Pancreas (tissue), 10 donors: ENCODE data around the gene MAGI1. TPM values are rescaled to one million over a fixed set of nuclear protein-coding genes. Genes with fewer than 3 reads are reported as not detected.

Experiments
- ATAC-seq, 4 donors: fragments of 200-7000 bp; cut with Tn5 transposase; one replicate each; pipeline versions ENCODE4 v1.8.0 to v1.9.1; 2020; ENCODE audit warnings: mild to moderate bottlenecking in 4 of 4, moderate library complexity in 4 of 4
- DNase-seq, 6 donors: peaks; one replicate each; pipeline ENCODE4 v3.0.0-alpha.2; 2020
- FAIRE-seq: peaks from 2 replicates; lab custom pipeline; 2012; peaks lifted over from hg19 to GRCh38; lab: Jason Lieb, UNC
- H3K27ac ChIP-seq, 4 donors: fragments of 200-600 bp; sonication (generic); 1 replicate in 3 of 4; 2 replicates in 1 of 4; pipeline versions ENCODE4 v1.5.0 to v1.8.0; 2020
- H3K27me3 ChIP-seq, 4 donors: fragments of 200-600 bp; one replicate each; pipeline ENCODE4 v1.8.0; 2021
- H3K36me3 ChIP-seq, 3 donors: fragments of 200-600 bp; sonication (generic) in 1 of 3; one replicate each; pipeline versions ENCODE4 v1.5.0 to v1.8.0; 2020 to 2021
- H3K4me1 ChIP-seq, 3 donors: fragments of 200-600 bp; one replicate each; pipeline ENCODE4 v1.8.0; 2021
- H3K4me3 ChIP-seq, 4 donors: fragments of 200-600 bp; sonication (generic) in 2 of 4; one replicate each; pipeline versions ENCODE4 v1.5.0 to v1.8.0; 2020 to 2021
- H3K9me3 ChIP-seq, 4 donors: fragments of 200-600 bp; one replicate each; pipeline ENCODE4 v1.8.0; 2021
- WGBS, 2 donors: extraction: QIAGEN DNeasy Blood & Tissue Kit; methylation state at CpG; one replicate each; pipeline ENCODE4 v1.1.7; 2013; 5-methylcytosine and 5-hydroxymethylcytosine counted together
- intact Hi-C, 3 donors: fragments of 100-400 bp; cut with DNase I; formaldehyde crosslinking; loops; one replicate each; pipeline versions ENCODE4 v1.11.1 to v1.14.2; 2022
- polyA plus RNA-seq, 2 donors: library from polyadenylated mRNA; stranded (reverse); fragments of 200-250 nt; gene quantifications; one replicate each; pipeline ENCODE4 v1.2.3, GENCODE V29; 2013
- total RNA-seq, 6 donors: library from RNA; stranded (reverse); fragmentation: NEBNext Ultra II Directional in 4 of 6; extraction: Animal tissue kit (Norgen Biotek cat#: 25700) in 4 of 6; gene quantifications; one replicate each; pipeline versions ENCODE4 v1.2.1 to v1.2.4, GENCODE V29; 2021 to 2023
- TF ChIP-seq, protein P1 (sequence below), 4 donors: fragments of 200-600 bp; sonication (generic) in 3 of 4; IDR thresholded peaks; one replicate each; pipeline versions ENCODE4 v1.5.0 to v1.8.0; 2021; ENCODE audit warnings: antibody characterized with exemption in 4 of 4
- donor health status: healthy with polysubstance abuse.
- donor health status: DM: no; HTN: no; CAD: no; lungs with moderate emphysema.
- donor health status: DM: no; HTN: no; CAD: no.
- donor health status: control.
- donor health status: control.
- donor health status: Bipolar disorder and iron deficiency.
- donor health status: DM: yes; HTN: yes; CAD: no.
- donor health status: DM: no; HTN: no; CAD: no.
- donor health status: DM: no; HTN: no; CAD: no.
- donor health status: DM: yes; HTN: yes; CAD: no.

The MAGI1 gene
- total and polyA plus RNA-seq, 8 donors = 19.7 to 45.1 (median 28.0) TPM

GRCh38 chr3:65562447-65562846 is 476.3 kb downstream of the MAGI1 start:
- TF ChIP-seq, protein P1, sequence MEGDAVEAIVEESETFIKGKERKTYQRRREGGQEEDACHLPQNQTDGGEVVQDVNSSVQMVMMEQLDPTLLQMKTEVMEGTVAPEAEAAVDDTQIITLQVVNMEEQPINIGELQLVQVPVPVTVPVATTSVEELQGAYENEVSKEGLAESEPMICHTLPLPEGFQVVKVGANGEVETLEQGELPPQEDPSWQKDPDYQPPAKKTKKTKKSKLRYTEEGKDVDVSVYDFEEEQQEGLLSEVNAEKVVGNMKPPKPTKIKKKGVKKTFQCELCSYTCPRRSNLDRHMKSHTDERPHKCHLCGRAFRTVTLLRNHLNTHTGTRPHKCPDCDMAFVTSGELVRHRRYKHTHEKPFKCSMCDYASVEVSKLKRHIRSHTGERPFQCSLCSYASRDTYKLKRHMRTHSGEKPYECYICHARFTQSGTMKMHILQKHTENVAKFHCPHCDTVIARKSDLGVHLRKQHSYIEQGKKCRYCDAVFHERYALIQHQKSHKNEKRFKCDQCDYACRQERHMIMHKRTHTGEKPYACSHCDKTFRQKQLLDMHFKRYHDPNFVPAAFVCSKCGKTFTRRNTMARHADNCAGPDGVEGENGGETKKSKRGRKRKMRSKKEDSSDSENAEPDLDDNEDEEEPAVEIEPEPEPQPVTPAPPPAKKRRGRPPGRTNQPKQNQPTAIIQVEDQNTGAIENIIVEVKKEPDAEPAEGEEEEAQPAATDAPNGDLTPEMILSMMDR (IDR thresholded peaks at IDR 0.05) = no peak
- no peaks in the 10 kb centered on the region for H3K36me3 ChIP-seq
- DNase-seq = no peak
- ATAC-seq = no peak
- intact Hi-C loops = no loop called here
- no peak overlapping the region for H3K27ac ChIP-seq
- no peaks in the 10 kb centered on the region for H3K4me1 ChIP-seq
- 71 to 75% methylated on average over 2 of the region's 2 CpGs for WGBS, 2 donors
- H3K27me3 ChIP-seq = no peaks in the 10 kb centered on the region
- no peaks in the 10 kb centered on the region for H3K9me3 ChIP-seq
- no peak for FAIRE-seq
- no peak overlapping the region for H3K4me3 ChIP-seq

DNA sequence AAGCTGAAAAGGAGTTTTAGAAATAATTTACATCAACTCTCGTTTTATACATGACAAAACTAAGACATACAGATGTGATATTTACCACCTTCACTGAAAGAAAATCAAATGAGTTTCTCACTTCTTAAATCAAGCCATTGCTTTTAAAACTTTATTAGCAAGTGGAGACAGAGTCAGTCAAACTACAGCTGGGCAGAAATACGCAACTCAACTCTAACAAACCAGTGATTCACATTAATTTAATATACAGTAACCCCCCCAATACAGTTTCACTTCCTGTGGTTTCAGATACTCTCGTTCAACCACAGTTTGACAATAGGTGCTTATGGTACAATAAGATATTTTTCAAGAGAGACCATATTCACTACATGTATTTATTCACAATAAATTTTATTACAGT is 477.1 kb downstream of the MAGI1 start:
- no peak for FAIRE-seq

GRCh38 chr3:65560901-65561300 is 477.8 kb downstream of the MAGI1 start:
- H3K27ac ChIP-seq = no peak overlapping the region
- no peaks in the 10 kb centered on the region for H3K36me3 ChIP-seq
- DNase-seq = no peak
- no peak for FAIRE-seq
- H3K9me3 ChIP-seq = no peaks in the 10 kb centered on the region
- intact Hi-C loops = no loop called here
- no peak overlapping the region for H3K4me3 ChIP-seq
- no peaks in the 10 kb centered on the region for H3K4me1 ChIP-seq
- no peaks in the 10 kb centered on the region for H3K27me3 ChIP-seq
- no peak for ATAC-seq
- WGBS, 2 donors = 82 to 83% methylated on average over 4 of the region's 4 CpGs
- TF ChIP-seq, protein P1 (IDR thresholded peaks at IDR 0.05) = no peak

More for the DNA sequence above, 477.1 kb downstream of the MAGI1 start:
- 83 to 95% methylated on average over 3 of the region's 3 CpGs for WGBS, 2 donors
- Histone ChIP-seq H3K9me3 (no peaks in the 10 kb centered on the region), H3K27me3 (no peaks in the 10 kb centered on the region), H3K27ac (no peak overlapping the region), H3K4me1 (no peaks in the 10 kb centered on the region), H3K36me3 (no peaks in the 10 kb centered on the region), H3K4me3 (no peak overlapping the region)
- intact Hi-C loops = no loop called here
- no peak for ATAC-seq
- TF ChIP-seq, protein P1 (IDR thresholded peaks at IDR 0.05) = no peak
- no peak for DNase-seq

- no peak overlapping the region for H3K27ac ChIP-seq
- DNase-seq (no peak), ATAC-seq (no peak), FAIRE-seq (no peak)
- WGBS, 2 donors = 88 to 93% methylated on average over 5 of the region's 5 CpGs
- intact Hi-C loops = no loop called here
- no peaks in the 10 kb centered on the region for H3K9me3 ChIP-seq
- H3K27me3 ChIP-seq = no peaks in the 10 kb centered on the region
- no peak overlapping the region for H3K4me3 ChIP-seq
- no peaks in the 10 kb centered on the region for H3K36me3 ChIP-seq
- H3K4me1 ChIP-seq = no peaks in the 10 kb centered on the region
- TF ChIP-seq, protein P1 (IDR thresholded peaks at IDR 0.05) = no peak
These were observed 478.6 kb downstream of the MAGI1 start for GRCh38 chr3:65560133-65560532.

DNA sequence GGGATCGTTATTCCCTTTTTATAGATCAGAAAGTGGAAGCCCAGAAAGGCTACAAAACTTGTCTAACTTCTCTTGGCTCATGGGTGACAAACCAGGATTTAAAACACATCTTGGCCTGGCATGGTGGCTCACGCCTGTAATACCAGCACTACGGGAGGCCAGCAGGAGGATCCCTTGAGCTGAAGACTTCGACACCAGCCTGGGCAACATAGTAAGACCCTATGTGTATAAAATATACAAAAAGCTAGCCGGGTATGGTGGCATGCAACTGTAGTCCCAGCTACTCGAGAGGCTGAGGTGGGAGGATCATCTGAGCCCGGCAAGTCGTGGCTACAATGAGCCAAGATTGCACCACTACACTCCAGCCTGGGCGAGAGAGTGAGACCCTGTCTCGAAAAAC is 479.1 kb downstream of the MAGI1 start:
- Histone ChIP-seq H3K27me3 (no peaks in the 10 kb centered on the region), H3K36me3 (no peaks in the 10 kb centered on the region), H3K4me3 (no peak overlapping the region), H3K27ac (no peak overlapping the region), H3K4me1 (no peaks in the 10 kb centered on the region), H3K9me3 (no peaks in the 10 kb centered on the region)
- TF ChIP-seq, protein P1 (IDR thresholded peaks at IDR 0.05) = no peak
- intact Hi-C loops = no loop called here
- FAIRE-seq (no peak), ATAC-seq (no peak), DNase-seq (no peak)
- 94 to 97% methylated on average over 10 of the region's 10 CpGs for WGBS, 2 donors
